GM23338 (cell line): ENCODE results near the gene FAM149B1. TPM values are rescaled to one million over a fixed set of nuclear protein-coding genes. Genes with fewer than 3 reads are reported as not detected.

Experiments
- ATAC-seq: fragments of 200-7000 bp; cut with Tn5 transposase; 3 replicates; pipeline ENCODE4 v1.9.1; 2020
- DNase-seq: peaks from one replicate; pipeline ENCODE4 v3.0.0-alpha.2; 2015; ENCODE audit warnings: low spot score
- H2AFZ ChIP-seq: fragments of 200-600 bp; sonication (generic); 2 replicates; pipeline ENCODE4 v1.8.0; 2016; ENCODE audit warnings: antibody characterized with exemption, mild to moderate bottlenecking, moderate library complexity
- H3F3A ChIP-seq: fragments of 200-600 bp; sonication (generic); replicated peaks from 2 replicates; pipeline ENCODE4 v1.8.0; 2017; ENCODE audit warnings: antibody characterized with exemption, mixed run types, low read depth
- H3K27ac ChIP-seq: fragments of 200-600 bp; sonication (generic); 2 replicates; pipeline ENCODE4 v1.6.1; 2016; ENCODE audit warnings: low read depth
- H3K27me3 ChIP-seq: fragments of 200-600 bp; sonication (generic); 2 replicates; pipeline ENCODE4 v1.8.0; 2016; ENCODE audit warnings: mild to moderate bottlenecking, mixed run types, moderate library complexity; ENCODE audit not compliant: insufficient read depth
- H3K36me3 ChIP-seq: fragments of 200-600 bp; sonication (generic); 2 replicates; pipeline ENCODE4 v1.8.0; 2016; ENCODE audit warnings: mild to moderate bottlenecking; ENCODE audit not compliant: insufficient read depth
- H3K4me1 ChIP-seq: fragments of 200-600 bp; sonication (generic); 2 replicates; pipeline ENCODE4 v1.8.0; 2016; ENCODE audit warnings: mild to moderate bottlenecking, moderate library complexity; ENCODE audit not compliant: insufficient read depth
- H3K4me2 ChIP-seq: fragments of 200-600 bp; sonication (generic); 2 replicates; pipeline ENCODE4 v1.7.1; 2017; ENCODE audit warnings: mixed run types
- H3K4me3 ChIP-seq: fragments of 200-600 bp; sonication (generic); 2 replicates; pipeline ENCODE4 v1.6.1; 2016; ENCODE audit warnings: mixed run types
- H3K79me2 ChIP-seq: fragments of 200-600 bp; sonication (generic); replicated peaks from 2 replicates; pipeline ENCODE4 v1.8.0; 2017; ENCODE audit warnings: mild to moderate bottlenecking; ENCODE audit not compliant: insufficient read depth
- H3K9me2 ChIP-seq: fragments of 200-600 bp; sonication (generic); 2 replicates; pipeline ENCODE4 v1.8.0; 2017; ENCODE audit not compliant: insufficient read depth
- H4K20me1 ChIP-seq: fragments of 200-600 bp; sonication (generic); replicated peaks from 2 replicates; pipeline ENCODE4 v1.8.0; 2017; ENCODE audit warnings: mild to moderate bottlenecking; ENCODE audit not compliant: insufficient read depth
- H3K27ac Mint-ChIP-seq: 2 replicates; pipeline ENCODE4 v1.8.0; 2020; ENCODE audit warnings: inconsistent platforms, mild to moderate bottlenecking, moderate library complexity, mixed read lengths
- H3K27me3 Mint-ChIP-seq: 3 replicates; pipeline ENCODE4 v1.8.0; 2022; ENCODE audit warnings: low read depth, mild to moderate bottlenecking, moderate library complexity, mixed read lengths, inconsistent platforms; ENCODE audit not compliant: insufficient read depth, poor library complexity
- H3K36me3 Mint-ChIP-seq: 3 replicates; pipeline ENCODE4 v1.8.0; 2021; ENCODE audit warnings: low read depth, mild to moderate bottlenecking, inconsistent platforms, moderate library complexity, mixed read lengths
- H3K4me1 Mint-ChIP-seq: 3 replicates; pipeline ENCODE4 v1.8.0; 2020; ENCODE audit warnings: mild to moderate bottlenecking, inconsistent platforms, mixed read lengths
- H3K4me3 Mint-ChIP-seq: 3 replicates; pipeline ENCODE4 v1.8.0; 2021; ENCODE audit warnings: moderate library complexity, mild to moderate bottlenecking, inconsistent platforms, mixed read lengths
- H3K9me3 Mint-ChIP-seq: 3 replicates; pipeline ENCODE4 v1.8.0; 2020; ENCODE audit warnings: moderate library complexity, mild to moderate bottlenecking, inconsistent platforms, mixed read lengths
- CREB1 ChIP-seq: fragments of 250-450 bp; sonication (Bioruptor Pico); IDR thresholded peaks from 2 replicates; pipeline ENCODE4 v1.5.0; 2020; ENCODE audit warnings: low read depth, mild to moderate bottlenecking, moderate library complexity
- EZH2 ChIP-seq: fragments of 200-600 bp; sonication (generic); IDR thresholded peaks from one replicate; pipeline ENCODE4 v1.8.0; 2017; ENCODE audit warnings: antibody characterized with exemption, mild to moderate bottlenecking, low read depth; ENCODE audit not compliant: unreplicated experiment
- EZH2phosphoT487 ChIP-seq: fragments of 200-600 bp; sonication (generic); IDR thresholded peaks from one replicate; pipeline ENCODE4 v1.8.1; 2018; ENCODE audit warnings: antibody characterized with exemption; ENCODE audit not compliant: unreplicated experiment
- JUNB ChIP-seq: IDR thresholded peaks from one replicate; pipeline ENCODE4 v1.6.1; 2016; ENCODE audit warnings: antibody characterized with exemption; ENCODE audit not compliant: unreplicated experiment
- NANOG ChIP-seq: IDR thresholded peaks from 2 replicates; pipeline ENCODE4 v1.6.1; 2016; ENCODE audit warnings: antibody characterized with exemption, borderline replicate concordance
- POLR2AphosphoS5 ChIP-seq: IDR thresholded peaks from 2 replicates; pipeline ENCODE4 v1.6.1; 2016; ENCODE audit warnings: antibody characterized with exemption, low read depth
- STAT1 ChIP-seq: IDR thresholded peaks from one replicate; pipeline ENCODE4 v1.6.1; 2016; ENCODE audit warnings: antibody characterized with exemption; ENCODE audit not compliant: unreplicated experiment
- ZNF114 ChIP-seq: fragments of 250-450 bp; sonication (Bioruptor Pico); IDR thresholded peaks from 2 replicates; pipeline ENCODE4 v1.5.0; 2020; ENCODE audit warnings: mild to moderate bottlenecking, moderate library complexity
- ZNF331 ChIP-seq: fragments of 250-450 bp; sonication (Bioruptor Pico); IDR thresholded peaks from 2 replicates; pipeline ENCODE4 v1.5.0; 2020; ENCODE audit warnings: low read depth, mild to moderate bottlenecking, moderate library complexity
- polyA plus RNA-seq: library from polyadenylated mRNA; unstranded; fragments of >200 nt; fragmentation: Nextera tagmentation; extraction: Ambion mirVana; gene quantifications from 2 replicates; pipeline ENCODE4 v1.2.1, GENCODE V29; 2016
- total RNA-seq: library from RNA; depleted of rRNA; stranded (reverse); fragments of >200 nt; shearing (Covaris generic); gene quantifications from 2 replicates; pipeline ENCODE4 v1.2.3, GENCODE V29; 2014
- TF ChIP-seq, protein P1 (sequence below): IDR thresholded peaks from one replicate; pipeline ENCODE4 v1.6.1; 2018; ENCODE audit warnings: antibody characterized with exemption; ENCODE audit not compliant: unreplicated experiment
- TF ChIP-seq, protein P2 (sequence below): fragments of 250-450 bp; sonication (Bioruptor Pico); IDR thresholded peaks from 2 replicates; pipeline ENCODE4 v1.5.0; 2020; ENCODE audit warnings: mild to moderate bottlenecking, moderate library complexity
- TF ChIP-seq, protein P3 (sequence below): IDR thresholded peaks from 2 replicates; pipeline ENCODE4 v1.6.1; 2016; ENCODE audit warnings: antibody characterized with exemption
- TF ChIP-seq, protein P4 (sequence below), 2 experiments: fragments of 200-600 bp in 1 of 2; sonication (generic) in 1 of 2; conservative IDR thresholded peaks; 2 replicates each; pipeline versions ENCODE4 v1.5.1 to v1.6.1; 2016 to 2017; ENCODE audit warnings: antibody characterized with exemption in 2 of 2, low read depth in 2 of 2, mild to moderate bottlenecking in 2 of 2, moderate library complexity in 1 of 2

FAM149B1 gene
- total and polyA plus RNA-seq, 2 experiments from 2014 or later, result 11.2 to 19.3 TPM

DNA sequence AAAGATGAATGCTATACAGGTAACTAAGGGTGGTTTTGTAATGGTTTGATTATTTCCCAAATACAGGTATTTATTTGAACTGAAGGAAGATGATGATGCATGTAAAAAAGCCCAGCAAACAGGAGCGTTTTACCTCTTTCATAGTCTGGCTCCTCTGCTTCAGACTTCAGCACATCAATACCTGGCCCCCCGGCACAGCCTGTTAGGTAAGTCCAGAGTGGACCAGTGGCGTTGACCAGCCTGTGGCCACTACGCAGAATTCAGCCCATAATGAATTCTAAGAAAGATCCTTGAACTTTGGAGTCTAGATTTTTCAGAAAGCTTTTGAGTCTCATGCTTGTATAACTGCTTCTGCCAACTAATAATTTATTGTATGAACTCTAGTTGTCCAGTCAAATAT, 48.0 kb upstream of the FAM149B1 start:
- Mint-ChIP-seq H3K4me3 (no peak overlapping the region), H3K9me3 (no peaks in the 10 kb centered on the region), H3K4me1 (peaks cover 7% of the 10 kb centered on the region; the same call in 2 of the 3 replicates), H3K27ac (no peak overlapping the region), H3K27me3 (peaks cover 4% of the 10 kb centered on the region), H3K36me3 (peaks cover 10% of the 10 kb centered on the region; the same call in 2 of the 3 replicates)
- no peak for DNase-seq
- no peaks in the 10 kb centered on the region for H3K9me2 ChIP-seq
- H3F3A ChIP-seq, result peaks cover 4% of the 10 kb centered on the region; the same call in 1 of the 2 replicates
- no peaks in the 10 kb centered on the region for H3K27me3 ChIP-seq
- H3K4me3 ChIP-seq, result no peak overlapping the region
- ATAC-seq, result no peak
- no peak overlapping the region for H3K4me2 ChIP-seq
- no peaks in the 10 kb centered on the region for H3K79me2 ChIP-seq
- no peaks in the 10 kb centered on the region for H4K20me1 ChIP-seq
- peaks cover 3% of the 10 kb centered on the region; the same call in 1 of the 2 replicates for H3K4me1 ChIP-seq
- H3K36me3 ChIP-seq, result no peaks in the 10 kb centered on the region
- no peak overlapping the region for H2AFZ ChIP-seq
- H3K27ac ChIP-seq, result no peak overlapping the region
- TF ChIP-seq, protein P1, sequence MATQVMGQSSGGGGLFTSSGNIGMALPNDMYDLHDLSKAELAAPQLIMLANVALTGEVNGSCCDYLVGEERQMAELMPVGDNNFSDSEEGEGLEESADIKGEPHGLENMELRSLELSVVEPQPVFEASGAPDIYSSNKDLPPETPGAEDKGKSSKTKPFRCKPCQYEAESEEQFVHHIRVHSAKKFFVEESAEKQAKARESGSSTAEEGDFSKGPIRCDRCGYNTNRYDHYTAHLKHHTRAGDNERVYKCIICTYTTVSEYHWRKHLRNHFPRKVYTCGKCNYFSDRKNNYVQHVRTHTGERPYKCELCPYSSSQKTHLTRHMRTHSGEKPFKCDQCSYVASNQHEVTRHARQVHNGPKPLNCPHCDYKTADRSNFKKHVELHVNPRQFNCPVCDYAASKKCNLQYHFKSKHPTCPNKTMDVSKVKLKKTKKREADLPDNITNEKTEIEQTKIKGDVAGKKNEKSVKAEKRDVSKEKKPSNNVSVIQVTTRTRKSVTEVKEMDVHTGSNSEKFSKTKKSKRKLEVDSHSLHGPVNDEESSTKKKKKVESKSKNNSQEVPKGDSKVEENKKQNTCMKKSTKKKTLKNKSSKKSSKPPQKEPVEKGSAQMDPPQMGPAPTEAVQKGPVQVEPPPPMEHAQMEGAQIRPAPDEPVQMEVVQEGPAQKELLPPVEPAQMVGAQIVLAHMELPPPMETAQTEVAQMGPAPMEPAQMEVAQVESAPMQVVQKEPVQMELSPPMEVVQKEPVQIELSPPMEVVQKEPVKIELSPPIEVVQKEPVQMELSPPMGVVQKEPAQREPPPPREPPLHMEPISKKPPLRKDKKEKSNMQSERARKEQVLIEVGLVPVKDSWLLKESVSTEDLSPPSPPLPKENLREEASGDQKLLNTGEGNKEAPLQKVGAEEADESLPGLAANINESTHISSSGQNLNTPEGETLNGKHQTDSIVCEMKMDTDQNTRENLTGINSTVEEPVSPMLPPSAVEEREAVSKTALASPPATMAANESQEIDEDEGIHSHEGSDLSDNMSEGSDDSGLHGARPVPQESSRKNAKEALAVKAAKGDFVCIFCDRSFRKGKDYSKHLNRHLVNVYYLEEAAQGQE, result no peak
- TF ChIP-seq, protein P2, sequence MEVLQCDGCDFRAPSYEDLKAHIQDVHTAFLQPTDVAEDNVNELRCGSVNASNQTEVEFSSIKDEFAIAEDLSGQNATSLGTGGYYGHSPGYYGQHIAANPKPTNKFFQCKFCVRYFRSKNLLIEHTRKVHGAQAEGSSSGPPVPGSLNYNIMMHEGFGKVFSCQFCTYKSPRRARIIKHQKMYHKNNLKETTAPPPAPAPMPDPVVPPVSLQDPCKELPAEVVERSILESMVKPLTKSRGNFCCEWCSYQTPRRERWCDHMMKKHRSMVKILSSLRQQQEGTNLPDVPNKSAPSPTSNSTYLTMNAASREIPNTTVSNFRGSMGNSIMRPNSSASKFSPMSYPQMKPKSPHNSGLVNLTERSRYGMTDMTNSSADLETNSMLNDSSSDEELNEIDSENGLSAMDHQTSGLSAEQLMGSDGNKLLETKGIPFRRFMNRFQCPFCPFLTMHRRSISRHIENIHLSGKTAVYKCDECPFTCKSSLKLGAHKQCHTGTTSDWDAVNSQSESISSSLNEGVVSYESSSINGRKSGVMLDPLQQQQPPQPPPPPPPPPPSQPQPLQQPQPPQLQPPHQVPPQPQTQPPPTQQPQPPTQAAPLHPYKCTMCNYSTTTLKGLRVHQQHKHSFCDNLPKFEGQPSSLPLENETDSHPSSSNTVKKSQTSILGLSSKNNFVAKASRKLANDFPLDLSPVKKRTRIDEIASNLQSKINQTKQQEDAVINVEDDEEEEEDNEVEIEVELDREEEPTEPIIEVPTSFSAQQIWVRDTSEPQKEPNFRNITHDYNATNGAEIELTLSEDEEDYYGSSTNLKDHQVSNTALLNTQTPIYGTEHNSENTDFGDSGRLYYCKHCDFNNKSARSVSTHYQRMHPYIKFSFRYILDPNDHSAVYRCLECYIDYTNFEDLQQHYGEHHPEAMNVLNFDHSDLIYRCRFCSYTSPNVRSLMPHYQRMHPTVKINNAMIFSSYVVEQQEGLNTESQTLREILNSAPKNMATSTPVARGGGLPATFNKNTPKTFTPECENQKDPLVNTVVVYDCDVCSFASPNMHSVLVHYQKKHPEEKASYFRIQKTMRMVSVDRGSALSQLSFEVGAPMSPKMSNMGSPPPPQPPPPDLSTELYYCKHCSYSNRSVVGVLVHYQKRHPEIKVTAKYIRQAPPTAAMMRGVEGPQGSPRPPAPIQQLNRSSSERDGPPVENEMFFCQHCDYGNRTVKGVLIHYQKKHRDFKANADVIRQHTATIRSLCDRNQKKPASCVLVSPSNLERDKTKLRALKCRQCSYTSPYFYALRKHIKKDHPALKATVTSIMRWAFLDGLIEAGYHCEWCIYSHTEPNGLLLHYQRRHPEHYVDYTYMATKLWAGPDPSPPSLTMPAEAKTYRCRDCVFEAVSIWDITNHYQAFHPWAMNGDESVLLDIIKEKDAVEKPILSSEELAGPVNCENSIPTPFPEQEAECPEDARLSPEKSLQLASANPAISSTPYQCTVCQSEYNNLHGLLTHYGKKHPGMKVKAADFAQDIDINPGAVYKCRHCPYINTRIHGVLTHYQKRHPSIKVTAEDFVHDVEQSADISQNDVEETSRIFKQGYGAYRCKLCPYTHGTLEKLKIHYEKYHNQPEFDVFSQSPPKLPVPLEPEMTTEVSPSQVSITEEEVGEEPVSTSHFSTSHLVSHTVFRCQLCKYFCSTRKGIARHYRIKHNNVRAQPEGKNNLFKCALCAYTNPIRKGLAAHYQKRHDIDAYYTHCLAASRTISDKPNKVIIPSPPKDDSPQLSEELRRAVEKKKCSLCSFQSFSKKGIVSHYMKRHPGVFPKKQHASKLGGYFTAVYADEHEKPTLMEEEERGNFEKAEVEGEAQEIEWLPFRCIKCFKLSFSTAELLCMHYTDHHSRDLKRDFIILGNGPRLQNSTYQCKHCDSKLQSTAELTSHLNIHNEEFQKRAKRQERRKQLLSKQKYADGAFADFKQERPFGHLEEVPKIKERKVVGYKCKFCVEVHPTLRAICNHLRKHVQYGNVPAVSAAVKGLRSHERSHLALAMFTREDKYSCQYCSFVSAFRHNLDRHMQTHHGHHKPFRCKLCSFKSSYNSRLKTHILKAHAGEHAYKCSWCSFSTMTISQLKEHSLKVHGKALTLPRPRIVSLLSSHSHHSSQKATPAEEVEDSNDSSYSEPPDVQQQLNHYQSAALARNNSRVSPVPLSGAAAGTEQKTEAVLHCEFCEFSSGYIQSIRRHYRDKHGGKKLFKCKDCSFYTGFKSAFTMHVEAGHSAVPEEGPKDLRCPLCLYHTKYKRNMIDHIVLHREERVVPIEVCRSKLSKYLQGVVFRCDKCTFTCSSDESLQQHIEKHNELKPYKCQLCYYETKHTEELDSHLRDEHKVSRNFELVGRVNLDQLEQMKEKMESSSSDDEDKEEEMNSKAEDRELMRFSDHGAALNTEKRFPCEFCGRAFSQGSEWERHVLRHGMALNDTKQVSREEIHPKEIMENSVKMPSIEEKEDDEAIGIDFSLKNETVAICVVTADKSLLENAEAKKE (CRISPR knock-in tag), result no peak
- TF ChIP-seq, protein P3, sequence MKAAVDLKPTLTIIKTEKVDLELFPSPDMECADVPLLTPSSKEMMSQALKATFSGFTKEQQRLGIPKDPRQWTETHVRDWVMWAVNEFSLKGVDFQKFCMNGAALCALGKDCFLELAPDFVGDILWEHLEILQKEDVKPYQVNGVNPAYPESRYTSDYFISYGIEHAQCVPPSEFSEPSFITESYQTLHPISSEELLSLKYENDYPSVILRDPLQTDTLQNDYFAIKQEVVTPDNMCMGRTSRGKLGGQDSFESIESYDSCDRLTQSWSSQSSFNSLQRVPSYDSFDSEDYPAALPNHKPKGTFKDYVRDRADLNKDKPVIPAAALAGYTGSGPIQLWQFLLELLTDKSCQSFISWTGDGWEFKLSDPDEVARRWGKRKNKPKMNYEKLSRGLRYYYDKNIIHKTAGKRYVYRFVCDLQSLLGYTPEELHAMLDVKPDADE, result no peak
- no peak for TF ChIP-seq ZNF114 (CRISPR knock-in tag)
- TF ChIP-seq STAT1, result no peak
- TF ChIP-seq POLR2AphosphoS5, result no peak
- no peak for TF ChIP-seq CREB1 (CRISPR knock-in tag)
- no peak for TF ChIP-seq JUNB
- TF ChIP-seq NANOG, result no peak
- TF ChIP-seq EZH2, result no peak
- no peak for TF ChIP-seq EZH2phosphoT487
- TF ChIP-seq ZNF331 (CRISPR knock-in tag), result no peak
- TF ChIP-seq, protein P4, sequence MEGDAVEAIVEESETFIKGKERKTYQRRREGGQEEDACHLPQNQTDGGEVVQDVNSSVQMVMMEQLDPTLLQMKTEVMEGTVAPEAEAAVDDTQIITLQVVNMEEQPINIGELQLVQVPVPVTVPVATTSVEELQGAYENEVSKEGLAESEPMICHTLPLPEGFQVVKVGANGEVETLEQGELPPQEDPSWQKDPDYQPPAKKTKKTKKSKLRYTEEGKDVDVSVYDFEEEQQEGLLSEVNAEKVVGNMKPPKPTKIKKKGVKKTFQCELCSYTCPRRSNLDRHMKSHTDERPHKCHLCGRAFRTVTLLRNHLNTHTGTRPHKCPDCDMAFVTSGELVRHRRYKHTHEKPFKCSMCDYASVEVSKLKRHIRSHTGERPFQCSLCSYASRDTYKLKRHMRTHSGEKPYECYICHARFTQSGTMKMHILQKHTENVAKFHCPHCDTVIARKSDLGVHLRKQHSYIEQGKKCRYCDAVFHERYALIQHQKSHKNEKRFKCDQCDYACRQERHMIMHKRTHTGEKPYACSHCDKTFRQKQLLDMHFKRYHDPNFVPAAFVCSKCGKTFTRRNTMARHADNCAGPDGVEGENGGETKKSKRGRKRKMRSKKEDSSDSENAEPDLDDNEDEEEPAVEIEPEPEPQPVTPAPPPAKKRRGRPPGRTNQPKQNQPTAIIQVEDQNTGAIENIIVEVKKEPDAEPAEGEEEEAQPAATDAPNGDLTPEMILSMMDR (conservative IDR thresholded peaks at IDR 0.05; ENCODE audit: low read depth in 2 of 2), result no peak
